ENCODE data around the gene ZNF182. TPM values are rescaled to one million over a fixed set of nuclear protein-coding genes. Genes with fewer than 3 reads are reported as not detected.
"Not testable (repeated sequence)": the region's sequence is repeated elsewhere in the genome, so short reads cannot be mapped to it uniquely, and the experiment has no call there.

The ZNF182 gene
- total RNA-seq, 1 donor from 2014 or later: 15.2 TPM

DNA sequence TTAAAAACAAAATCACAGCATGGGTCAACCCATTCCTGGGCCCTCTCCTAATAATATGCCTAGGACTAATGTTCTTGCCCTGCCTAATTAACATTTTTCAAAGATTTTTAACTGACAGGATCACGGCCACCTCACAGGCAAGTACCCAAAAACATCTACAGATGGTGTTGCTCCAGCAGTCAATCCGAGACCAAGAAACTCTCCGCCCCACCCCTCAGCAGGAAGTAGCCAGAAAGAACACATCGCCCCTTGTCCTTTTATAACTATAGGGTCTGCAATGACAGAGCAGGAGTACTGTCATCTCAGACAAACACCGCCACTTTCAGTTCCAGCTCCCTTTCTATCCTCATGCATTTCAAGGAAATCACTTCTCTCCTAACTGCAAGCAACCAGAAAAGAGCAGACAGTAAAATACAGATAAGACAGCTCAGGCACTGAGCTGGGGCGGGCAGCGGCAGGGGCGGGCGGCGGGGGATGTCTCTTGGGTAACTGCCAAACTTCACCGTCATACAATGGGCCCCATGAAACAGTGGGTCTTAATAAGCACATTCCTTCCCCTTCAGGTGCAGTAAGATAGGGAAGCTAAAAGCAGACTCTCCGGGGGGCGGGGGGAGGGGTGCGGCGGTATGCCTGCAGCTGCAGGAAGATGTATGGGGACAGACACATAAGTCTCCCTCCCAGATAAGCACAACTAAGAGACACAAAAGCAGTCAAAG is 67.4 kb downstream of the ZNF182 start:
- Histone ChIP-seq H3K27me3 (no peaks in the 10 kb centered on the region), H3K9me3 (ENCODE audit: low read depth) (no peaks in the 10 kb centered on the region), H3K4me1 (no peaks in the 10 kb centered on the region), H3K4me2 (peak overlapping the region; percentile 58), H3K36me3 (no peaks in the 10 kb centered on the region), H3K79me2 (ENCODE audit: low read depth) (no peaks in the 10 kb centered on the region), H3K9ac (no peak overlapping the region), H3K4me3 (peak overlapping the region; percentile 15), H3F3A (ENCODE audit: low read depth) (no peaks in the 10 kb centered on the region), H2AFZ (replicated peaks) (no peak overlapping the region), H3K27ac (no peak overlapping the region), H4K20me1 (ENCODE audit: low read depth) (no peaks in the 10 kb centered on the region)
- Mint-ChIP-seq H3K4me3 (no peak overlapping the region), H3K9me3 (peaks cover 9% of the 10 kb centered on the region), H3K4me1 (no peaks in the 10 kb centered on the region), H3K27ac (no peak overlapping the region), H3K27me3 (ENCODE audit: insufficient read depth, low read depth) (peaks cover 5% of the 10 kb centered on the region), H3K36me3 (peaks cover 2% of the 10 kb centered on the region)
- peak; percentile 17 for DNase-seq (ENCODE audit: low spot score)
- TF ChIP-seq EZH2phosphoT487 (IDR thresholded peaks at IDR 0.05): no peak
- TF ChIP-seq, protein P1, sequence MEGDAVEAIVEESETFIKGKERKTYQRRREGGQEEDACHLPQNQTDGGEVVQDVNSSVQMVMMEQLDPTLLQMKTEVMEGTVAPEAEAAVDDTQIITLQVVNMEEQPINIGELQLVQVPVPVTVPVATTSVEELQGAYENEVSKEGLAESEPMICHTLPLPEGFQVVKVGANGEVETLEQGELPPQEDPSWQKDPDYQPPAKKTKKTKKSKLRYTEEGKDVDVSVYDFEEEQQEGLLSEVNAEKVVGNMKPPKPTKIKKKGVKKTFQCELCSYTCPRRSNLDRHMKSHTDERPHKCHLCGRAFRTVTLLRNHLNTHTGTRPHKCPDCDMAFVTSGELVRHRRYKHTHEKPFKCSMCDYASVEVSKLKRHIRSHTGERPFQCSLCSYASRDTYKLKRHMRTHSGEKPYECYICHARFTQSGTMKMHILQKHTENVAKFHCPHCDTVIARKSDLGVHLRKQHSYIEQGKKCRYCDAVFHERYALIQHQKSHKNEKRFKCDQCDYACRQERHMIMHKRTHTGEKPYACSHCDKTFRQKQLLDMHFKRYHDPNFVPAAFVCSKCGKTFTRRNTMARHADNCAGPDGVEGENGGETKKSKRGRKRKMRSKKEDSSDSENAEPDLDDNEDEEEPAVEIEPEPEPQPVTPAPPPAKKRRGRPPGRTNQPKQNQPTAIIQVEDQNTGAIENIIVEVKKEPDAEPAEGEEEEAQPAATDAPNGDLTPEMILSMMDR (IDR thresholded peaks at IDR 0.05): no peak
- no peak for TF ChIP-seq EZH2 (IDR thresholded peaks at IDR 0.05)

DNA sequence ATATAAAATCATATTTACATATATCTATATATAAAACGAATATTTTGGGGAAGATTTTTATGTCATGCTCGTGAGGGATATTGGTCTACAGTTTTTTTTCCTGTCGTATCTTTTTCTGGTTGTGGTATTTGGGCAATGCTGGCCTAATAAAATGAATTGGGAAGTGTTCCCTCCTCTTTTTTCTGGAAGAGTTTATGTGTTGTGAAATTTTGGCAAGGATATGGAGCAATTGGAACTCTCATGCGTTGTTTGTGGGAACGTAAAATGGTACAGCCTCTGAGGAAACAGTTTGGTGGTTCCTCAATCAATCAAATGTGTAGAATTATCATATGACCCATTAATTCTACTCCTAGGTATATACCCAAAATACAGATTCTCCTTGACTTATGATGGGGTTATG is 69.8 kb downstream of the ZNF182 start:
- no peak overlapping the region for H3K4me3 ChIP-seq
- TF ChIP-seq, protein P1 (IDR thresholded peaks at IDR 0.05): no peak
- TF ChIP-seq EZH2 (IDR thresholded peaks at IDR 0.05) (no peak), EZH2phosphoT487 (IDR thresholded peaks at IDR 0.05) (no peak)
- no peaks in the 10 kb centered on the region for H3K79me2 ChIP-seq (ENCODE audit: low read depth)
- Mint-ChIP-seq H3K4me1 (no peaks in the 10 kb centered on the region), H3K9me3 (peaks cover 9% of the 10 kb centered on the region), H3K27ac (no peak overlapping the region), H3K27me3 (ENCODE audit: insufficient read depth, low read depth) (peaks cover 2% of the 10 kb centered on the region), H3K4me3 (no peak overlapping the region), H3K36me3 (peaks cover 2% of the 10 kb centered on the region)
- H3K4me1 ChIP-seq: no peaks in the 10 kb centered on the region
- no peaks in the 10 kb centered on the region for H3F3A ChIP-seq (ENCODE audit: low read depth)
- H3K27ac ChIP-seq: no peak overlapping the region
- peaks cover 3% of the 10 kb centered on the region for H3K9me3 ChIP-seq (ENCODE audit: low read depth)
- no peaks in the 10 kb centered on the region for H3K36me3 ChIP-seq
- H2AFZ ChIP-seq (replicated peaks): no peak overlapping the region
- H3K9ac ChIP-seq: no peak overlapping the region
- H4K20me1 ChIP-seq (ENCODE audit: low read depth): no peaks in the 10 kb centered on the region
- no peak for DNase-seq (ENCODE audit: low spot score)
- no peak overlapping the region for H3K4me2 ChIP-seq
- H3K27me3 ChIP-seq: no peaks in the 10 kb centered on the region

DNA sequence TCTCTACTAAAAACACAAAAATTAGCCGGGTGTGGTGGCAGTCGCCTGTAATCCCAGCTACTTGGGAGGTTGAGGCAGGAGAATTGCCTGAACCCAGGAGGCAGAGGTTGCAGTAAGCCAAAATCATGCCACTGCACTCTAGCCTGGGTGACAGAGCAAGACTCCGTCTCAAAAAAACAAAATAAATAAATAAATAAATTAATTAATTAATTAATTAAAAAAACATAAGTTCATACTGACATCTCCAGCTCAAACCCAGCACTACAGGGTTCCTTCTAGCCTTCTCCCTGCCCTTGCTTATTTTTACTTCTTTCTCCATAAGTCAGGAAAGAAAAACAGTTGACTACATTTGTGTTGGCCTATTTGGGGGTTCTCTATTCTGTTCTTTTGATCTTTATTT is 71.8 kb downstream of the ZNF182 start:
- not testable (repeated sequence) for H3K36me3 ChIP-seq; H3K4me3 Mint-ChIP-seq; H3K4me3 ChIP-seq; H3K9me3 Mint-ChIP-seq; H3K27ac Mint-ChIP-seq; H3K36me3 Mint-ChIP-seq; H4K20me1 ChIP-seq (ENCODE audit: low read depth); H3F3A ChIP-seq (ENCODE audit: low read depth); H3K4me1 ChIP-seq; H3K9me3 ChIP-seq (ENCODE audit: low read depth); H3K9ac ChIP-seq; H3K27ac ChIP-seq; H3K27me3 Mint-ChIP-seq (ENCODE audit: insufficient read depth, low read depth); H3K4me1 Mint-ChIP-seq; H3K27me3 ChIP-seq; H3K79me2 ChIP-seq (ENCODE audit: low read depth); H2AFZ ChIP-seq (replicated peaks); H3K4me2 ChIP-seq; DNase-seq (ENCODE audit: low spot score)

DNA sequence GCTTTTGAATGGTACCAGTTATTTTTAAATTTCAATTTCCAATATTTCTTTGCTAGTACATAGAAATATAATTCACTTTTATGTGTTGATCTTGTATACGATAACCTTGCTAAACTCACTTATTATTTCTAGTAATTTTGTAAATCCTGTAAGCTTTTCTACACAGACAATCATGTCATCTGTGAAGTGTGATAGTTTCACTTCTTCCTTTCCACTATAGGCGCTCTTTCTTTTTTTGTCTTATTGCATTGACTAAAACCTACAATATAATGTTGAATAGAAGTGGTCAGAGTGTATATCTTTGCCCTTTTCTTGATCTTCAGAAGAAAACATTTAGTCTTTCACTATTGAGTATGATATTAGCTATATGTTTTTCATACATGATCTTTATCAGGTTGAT is 76.6 kb downstream of the ZNF182 start:
- no peak overlapping the region for H3K4me3 ChIP-seq
- H3F3A ChIP-seq (ENCODE audit: low read depth): no peaks in the 10 kb centered on the region
- H3K9ac ChIP-seq: no peak overlapping the region
- no peaks in the 10 kb centered on the region for H4K20me1 ChIP-seq (ENCODE audit: low read depth)
- H3K27me3 Mint-ChIP-seq (ENCODE audit: insufficient read depth, low read depth): no peaks in the 10 kb centered on the region
- no peaks in the 10 kb centered on the region for H3K79me2 ChIP-seq (ENCODE audit: low read depth)
- H3K9me3 ChIP-seq (ENCODE audit: low read depth): peaks cover 9% of the 10 kb centered on the region
- H3K36me3 ChIP-seq: peaks cover 3% of the 10 kb centered on the region
- no peak overlapping the region for H3K27ac ChIP-seq
- no peaks in the 10 kb centered on the region for H3K36me3 Mint-ChIP-seq
- H3K4me3 Mint-ChIP-seq: no peak overlapping the region
- no peaks in the 10 kb centered on the region for H3K4me1 ChIP-seq
- H3K4me1 Mint-ChIP-seq: no peaks in the 10 kb centered on the region
- H3K27me3 ChIP-seq: no peaks in the 10 kb centered on the region
- no peak overlapping the region for H3K27ac Mint-ChIP-seq
- no peak for DNase-seq (ENCODE audit: low spot score)
- peaks cover 2% of the 10 kb centered on the region for H3K9me3 Mint-ChIP-seq
- no peak overlapping the region for H3K4me2 ChIP-seq
- no peak overlapping the region for H2AFZ ChIP-seq (replicated peaks)
- TF ChIP-seq EZH2 (IDR thresholded peaks at IDR 0.05) (no peak), EZH2phosphoT487 (IDR thresholded peaks at IDR 0.05) (no peak)
- TF ChIP-seq, protein P1 (IDR thresholded peaks at IDR 0.05): no peak
